Cortex of kidney (tissue), 1 donor: ENCODE results near the gene MLH1.
"Not testable (repeated sequence)": the region's sequence is repeated elsewhere in the genome, so short reads cannot be mapped to it uniquely, and the experiment has no call there.

Source experiments
- DNase-seq: peaks from one replicate; lab custom pipeline; 2025; lab: John Stamatoyannopoulos, UW

The MLH1 gene

DNA sequence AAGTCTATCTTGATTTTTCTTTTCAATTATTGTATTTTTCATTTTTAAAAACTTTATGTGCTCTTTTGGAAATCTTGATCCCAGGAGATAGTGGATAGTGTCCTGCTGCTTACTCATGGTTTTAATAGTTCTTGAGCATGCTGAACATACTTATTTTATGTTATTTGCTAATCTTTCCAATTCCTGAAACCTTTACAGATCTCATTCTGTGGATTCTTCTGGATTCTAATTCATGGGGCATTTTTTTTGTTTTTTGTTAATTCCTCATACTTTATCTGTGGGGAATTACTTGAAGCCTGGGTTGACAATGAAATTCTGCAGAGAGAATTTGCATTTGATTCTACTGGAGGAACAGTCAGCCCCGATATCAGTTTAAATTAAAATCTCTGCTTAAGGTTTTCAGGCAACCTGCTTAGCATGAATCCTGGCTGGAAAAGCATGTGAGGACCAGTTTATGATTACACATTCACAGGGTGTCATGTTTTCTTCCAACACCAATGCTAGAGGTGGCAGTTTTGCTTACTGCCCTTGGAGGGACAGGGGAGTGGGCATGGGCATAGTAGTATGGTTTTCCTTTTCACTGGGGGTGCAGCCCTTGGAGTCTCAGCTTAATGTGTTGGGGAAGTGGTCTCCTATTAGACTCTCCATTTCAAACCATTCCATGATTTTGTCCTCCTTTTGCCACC is 46.0 kb downstream of the MLH1 start:
- no peak for DNase-seq

DNA sequence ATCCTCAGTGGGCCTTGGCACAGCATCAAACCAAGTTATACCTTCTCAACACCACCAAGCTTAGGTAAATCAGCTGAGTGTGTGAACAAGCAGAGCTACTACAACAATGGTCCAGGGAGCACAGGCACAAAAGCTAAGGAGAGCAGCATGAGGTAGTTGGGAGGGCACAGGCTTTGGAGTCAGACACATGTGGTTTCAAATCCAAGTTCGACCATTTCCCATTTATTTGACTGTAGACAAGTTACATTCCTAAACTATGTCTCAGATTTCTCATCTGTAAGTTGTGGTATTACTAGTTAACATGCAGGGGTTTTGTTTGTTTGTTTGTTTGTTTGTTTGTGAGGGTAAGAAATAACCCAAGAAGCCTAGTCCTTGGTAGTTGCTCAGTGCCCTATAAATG is 46.9 kb downstream of the MLH1 start:
- no peak for DNase-seq

DNA sequence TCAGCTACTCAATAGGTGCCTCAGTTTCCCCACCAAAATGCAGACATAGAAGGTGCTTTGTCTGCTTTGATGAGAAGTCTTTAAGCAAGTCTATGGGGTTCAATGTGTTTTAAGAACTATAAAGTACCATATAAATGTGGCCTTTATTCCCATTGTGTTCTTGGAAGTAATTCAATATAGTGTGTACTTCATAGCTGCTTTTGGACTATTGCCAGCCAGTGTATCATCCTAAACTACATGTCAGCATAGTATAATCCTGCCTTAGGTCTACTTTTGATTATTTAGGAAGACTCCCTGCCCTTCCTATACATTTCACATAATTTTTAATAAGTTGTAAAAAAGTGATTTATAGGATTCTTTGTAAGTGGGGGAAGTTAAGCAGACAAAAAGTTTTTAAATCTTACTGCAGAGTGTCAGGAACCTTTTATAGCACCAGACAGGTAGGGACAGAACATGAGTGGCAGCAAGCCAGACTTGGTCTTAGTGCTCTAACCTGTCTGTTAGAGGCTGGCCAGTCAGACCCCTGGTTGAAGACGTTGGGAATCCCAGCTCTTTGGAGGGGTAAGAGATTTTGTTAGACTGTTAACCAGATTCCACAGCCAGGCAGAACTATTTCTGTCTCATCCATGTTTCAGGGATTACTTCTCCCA is 48.4 kb downstream of the MLH1 start:
- DNase-seq, result no peak

DNA sequence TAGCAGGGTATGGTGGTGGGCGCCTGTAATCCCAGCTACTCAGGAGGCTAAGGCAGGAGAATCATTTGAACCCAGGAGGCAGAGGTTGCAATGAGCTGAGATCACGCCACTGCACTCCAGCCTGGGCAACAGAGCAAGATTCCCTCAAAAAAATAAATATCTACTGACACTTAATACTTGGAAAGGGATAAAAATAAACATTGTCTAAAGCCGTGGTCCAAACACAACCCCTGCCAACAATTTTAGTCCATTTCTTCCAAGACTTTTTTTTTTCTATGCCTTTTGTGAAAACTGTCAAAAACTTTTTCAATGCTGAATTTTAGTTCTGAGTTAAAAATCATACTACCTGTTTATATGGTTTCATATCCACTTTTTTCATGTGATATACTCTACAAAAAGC is 49.4 kb downstream of the MLH1 start:
- DNase-seq, result not testable (repeated sequence)

DNA sequence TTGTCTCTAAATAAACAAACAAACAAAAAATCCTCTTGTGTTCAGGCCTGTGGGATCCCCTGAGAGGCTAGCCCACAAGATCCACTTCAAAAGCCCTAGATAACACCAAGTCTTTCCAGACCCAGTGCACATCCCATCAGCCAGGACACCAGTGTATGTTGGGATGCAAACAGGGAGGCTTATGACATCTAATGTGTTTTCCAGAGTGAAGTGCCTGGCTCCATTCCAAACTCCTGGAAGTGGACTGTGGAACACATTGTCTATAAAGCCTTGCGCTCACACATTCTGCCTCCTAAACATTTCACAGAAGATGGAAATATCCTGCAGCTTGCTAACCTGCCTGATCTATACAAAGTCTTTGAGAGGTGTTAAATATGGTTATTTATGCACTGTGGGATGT is 57.0 kb downstream of the MLH1 start:
- DNase-seq, result no peak

DNA sequence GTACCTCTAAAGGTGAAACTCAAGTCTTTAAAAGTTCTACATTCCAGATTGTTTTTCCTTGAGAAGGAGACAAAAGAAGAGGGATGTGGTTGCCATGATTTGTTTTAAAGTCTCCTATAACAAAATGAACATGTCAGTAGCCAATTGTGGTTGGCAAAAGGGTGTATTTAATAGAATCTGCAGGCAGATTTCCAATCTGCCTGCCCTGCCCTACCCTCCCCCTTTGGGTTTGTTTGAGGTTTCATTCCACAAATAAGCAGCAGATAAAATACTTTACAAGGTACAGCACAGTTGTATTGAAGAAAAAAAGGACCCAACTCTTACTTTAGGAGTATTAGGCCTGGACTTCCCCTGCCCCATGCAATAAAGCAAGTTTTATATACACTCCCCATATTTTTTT is 59.5 kb downstream of the MLH1 start:
- no peak for DNase-seq

DNA sequence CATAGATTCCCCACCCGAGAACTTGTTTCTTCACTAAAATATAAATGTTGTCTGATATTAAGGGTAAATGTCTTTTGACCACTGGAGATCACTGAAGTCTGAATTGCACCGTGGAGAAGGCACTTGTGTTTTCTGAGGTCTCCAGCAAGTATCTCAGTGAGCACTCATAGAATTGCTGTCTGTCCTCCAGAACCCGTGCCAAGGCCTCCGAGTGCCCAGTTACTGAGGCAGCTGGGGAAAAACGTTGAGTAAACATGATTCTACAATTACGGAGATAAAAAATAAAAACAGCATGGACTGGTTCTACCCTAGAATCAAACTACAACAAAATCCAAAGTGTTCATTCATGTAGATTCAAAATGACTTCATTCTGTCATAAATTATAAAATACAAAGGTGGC is 60.0 kb downstream of the MLH1 start:
- DNase-seq, result no peak

DNA sequence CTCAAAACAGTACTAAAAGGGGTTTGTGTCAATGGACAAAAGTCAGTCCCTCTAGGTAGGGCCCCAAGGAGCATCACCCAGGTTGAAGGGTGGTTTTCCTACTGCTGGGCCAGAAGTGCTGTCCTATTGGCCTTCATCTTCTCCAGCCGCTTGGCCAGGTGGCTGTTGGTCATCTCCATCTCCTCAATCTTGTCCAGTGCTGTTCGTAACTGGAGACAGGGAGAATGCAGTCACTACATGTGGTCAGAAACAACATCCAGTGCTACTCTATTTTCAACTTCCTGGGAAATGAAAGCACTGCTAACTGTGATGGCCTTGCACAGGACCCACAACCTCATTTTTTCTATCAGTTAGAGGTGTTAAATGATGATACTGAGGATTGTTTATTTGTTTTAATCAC is 60.4 kb downstream of the MLH1 start:
- no peak for DNase-seq

DNA sequence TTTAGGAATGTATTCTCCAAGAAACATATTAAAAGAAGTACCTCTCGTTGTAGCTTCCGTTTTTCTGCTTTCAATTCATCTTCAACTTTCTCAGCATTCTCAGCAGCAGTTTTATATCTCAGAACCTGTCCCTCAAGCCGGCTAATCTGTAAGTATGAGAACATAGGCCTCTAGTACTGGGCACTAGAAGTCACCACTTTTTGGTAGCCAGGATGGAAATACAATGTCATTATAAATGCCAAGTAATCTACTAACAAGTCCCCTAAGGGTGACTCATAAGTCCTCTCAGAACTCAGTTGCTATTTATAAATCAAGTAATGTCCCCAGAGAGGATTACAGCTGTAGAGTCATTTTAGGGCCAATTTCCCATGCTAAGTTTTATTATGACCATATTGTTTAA is 61.1 kb downstream of the MLH1 start:
- no peak for DNase-seq

DNA sequence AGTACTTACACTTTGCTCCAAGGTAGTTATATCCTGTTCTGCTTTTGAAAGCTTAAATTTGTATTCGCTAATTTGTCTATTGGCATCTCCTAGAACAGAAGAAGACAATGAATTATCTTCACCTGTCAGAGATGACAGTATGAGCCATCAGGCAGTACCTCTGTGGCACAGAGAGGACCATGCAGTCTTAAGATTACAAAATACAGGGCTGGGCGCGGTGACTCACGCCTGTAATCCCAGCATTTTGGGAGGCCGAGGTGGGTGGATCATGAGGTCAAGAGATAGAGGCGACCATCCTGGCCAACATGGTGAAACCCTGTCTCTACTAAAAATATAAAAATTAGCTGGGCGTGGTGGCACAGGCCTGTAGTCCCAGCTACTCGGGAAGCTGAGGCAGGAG is 61.8 kb downstream of the MLH1 start:
- not testable (repeated sequence) for DNase-seq

DNA sequence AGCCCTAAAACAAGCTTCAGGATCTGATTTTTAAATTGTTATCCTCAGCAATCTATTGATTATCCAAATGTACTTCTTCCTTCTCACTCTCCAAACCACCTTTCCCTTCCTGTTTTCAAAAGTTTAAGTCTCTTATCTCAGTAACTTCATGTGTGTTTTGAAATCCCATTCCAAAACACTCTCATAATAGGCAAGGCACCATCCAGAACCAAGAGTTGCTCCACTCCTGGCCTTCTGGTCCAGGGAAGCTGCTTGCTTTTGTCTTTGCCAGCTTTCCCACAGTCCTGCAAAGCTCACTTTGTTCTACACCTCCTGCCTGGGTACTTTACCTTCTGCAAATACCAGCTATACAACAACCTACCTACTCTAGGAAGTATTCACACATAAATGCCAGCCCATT is 63.5 kb downstream of the MLH1 start:
- DNase-seq, result no peak

DNA sequence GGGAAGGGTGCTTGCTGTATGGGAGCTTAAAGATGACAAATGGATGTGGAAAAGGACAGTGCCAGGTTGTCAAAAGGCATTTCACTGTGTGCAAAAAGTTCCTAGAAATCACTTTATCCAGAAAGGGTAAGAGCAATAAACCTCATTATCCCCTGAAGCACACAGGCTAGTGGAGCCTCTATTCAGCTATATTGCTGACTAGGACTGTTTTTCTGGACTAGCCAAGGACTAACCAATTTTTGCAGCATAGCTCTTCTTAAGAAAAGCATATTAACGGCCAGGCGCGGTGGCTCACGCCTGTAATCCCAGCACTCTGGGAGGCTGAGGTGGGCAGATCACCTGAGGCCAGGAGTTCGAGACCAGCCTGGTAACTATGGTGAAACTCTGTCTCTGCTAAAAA is 64.8 kb downstream of the MLH1 start:
- DNase-seq, result no peak

DNA sequence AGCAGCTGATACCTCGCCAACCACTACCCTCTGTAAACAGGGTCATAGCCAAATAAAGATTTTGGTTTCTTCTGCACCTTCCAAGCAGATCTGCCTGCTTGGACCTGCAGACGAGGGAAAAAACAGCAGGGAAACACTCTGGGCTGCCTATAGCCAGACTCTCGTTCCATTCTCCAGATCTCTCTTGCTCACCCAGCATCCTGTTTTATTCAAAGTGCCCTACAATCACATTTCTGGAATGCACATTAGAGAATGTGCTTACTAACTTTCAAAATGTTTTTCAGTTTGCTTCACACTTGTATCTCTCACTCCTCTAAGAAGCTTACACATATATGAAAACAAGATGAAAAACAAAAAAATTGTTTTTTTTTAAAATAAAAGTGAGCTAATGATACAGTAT is 71.4 kb downstream of the MLH1 start:
- no peak for DNase-seq

DNA sequence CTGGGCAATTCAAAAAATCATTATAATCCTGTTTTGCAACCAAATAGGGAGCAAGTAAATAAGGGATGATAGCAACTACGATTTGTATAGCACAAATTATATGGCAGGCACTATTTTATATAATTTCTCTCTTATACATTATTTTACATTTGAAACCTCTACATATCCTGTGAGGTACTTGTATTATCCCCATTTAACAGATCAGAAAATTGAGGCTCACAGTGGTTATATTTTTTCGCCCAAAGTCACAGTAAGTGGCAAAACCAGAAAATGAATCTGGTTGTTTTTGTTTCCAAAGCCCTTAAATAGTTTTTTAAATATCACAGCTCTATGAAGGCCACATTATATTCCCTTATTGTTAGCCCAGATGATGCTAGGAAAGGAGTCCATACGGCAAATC is 74.3 kb downstream of the MLH1 start:
- DNase-seq, result no peak

DNA sequence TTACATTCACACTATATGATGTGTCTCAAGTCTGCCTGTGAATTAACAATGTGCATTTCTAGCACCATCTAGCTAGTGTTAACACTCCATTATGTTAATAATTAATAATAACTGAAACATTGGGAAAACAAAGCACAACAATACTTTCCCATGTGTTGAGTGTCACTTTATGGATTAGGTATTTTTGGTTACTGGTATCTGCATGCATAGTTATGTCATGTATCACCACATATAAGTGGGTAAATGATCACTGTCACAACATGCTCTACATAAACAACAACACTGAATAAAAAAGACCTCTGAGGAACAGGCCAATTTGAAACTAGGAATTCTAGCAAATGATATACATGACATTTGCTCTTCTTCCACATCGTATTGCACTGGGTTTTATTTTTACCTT is 74.7 kb downstream of the MLH1 start:
- no peak for DNase-seq

DNA sequence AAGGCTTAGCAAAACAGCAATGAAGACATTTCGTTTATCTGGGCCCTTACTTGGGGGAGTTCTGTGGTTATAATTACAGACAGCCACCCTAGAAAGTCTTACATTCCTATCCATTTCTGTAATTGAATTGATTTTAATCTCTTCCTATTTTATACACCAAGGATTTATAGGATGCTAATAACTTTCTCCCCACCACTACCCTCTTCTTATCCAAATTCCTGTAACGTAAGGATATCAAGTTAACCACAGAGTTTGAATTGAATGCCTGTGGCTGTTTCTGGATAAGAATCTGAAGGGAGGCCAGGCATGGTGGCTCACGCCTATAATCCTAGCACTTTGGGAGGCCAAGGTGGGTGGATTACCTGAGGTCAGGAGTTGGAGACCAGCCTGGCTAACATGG is 78.6 kb downstream of the MLH1 start:
- DNase-seq, result no peak

DNA sequence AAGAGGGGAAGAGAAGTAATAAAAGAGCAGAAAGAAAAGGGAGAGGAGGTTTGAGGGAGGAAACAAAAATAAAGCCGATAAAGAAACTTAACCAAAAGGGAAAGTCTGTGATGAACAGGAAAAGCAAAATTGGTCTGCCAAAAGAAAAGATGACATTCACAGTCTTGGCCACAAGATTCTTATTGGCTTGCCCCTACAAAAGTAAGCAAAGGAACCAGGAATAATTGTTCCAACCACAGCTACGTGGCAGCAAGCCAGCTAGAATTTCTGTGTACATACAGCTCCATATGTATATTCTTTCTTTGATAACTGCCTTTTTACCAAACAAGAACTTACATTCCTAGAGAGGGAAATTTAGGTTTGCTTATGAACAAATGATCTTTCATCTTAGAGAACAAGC is 79.6 kb downstream of the MLH1 start:
- no peak for DNase-seq

DNA sequence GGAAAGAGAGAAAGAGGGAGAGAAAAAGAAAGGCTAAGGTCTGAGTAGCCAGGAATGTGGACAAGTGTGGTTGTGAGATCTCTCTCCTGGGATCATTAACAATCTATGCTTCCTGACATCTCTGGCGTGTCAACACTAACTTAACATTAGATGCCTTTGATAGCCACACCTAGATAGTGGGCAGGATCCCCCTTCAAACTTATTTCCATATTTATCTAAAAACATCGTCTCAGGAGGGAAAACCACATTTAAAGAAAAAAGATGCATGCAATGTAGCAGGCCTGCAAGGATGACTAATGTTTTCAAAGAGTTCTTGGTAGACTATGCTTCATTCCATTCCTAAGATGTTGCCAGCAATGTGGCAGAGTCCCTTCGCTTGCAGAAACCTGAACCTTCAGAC is 80.9 kb downstream of the MLH1 start:
- no peak for DNase-seq

DNA sequence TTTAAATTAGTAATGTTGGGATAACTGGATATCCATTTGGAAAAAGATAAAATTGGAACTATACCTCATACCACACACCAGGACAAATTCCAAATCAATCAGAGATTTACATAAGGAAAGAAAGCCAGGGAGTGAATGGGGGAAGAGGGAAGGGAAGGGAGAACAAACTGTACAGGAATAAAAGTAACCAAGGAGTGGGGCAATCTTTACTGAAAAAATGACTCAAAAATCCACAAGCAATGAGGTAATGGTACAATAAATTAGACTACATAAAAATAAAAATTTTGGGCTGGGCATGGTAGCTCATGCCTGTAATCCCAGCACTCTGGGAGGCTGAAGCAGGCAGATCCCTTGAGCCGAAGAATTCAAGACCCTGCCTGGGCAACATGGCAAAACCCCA is 82.6 kb downstream of the MLH1 start:
- no peak for DNase-seq

DNA sequence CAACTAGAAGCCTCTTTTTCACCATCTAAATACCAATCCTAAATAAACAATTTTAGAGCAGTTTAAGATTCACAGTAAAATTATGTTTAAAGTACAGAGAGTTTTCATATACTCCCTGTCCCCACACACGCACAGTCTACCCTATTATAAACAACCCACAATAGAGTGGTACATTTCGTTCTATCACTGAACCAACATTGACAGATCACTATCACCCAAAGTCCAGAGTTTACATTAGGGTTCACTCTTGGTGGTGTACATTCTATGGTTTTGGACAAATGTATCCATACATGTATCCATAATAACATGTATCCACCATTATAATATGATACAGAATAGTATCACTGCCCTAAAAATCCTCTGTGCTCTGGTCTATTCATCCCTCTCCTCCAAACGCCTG is 89.0 kb downstream of the MLH1 start:
- no peak for DNase-seq

DNA sequence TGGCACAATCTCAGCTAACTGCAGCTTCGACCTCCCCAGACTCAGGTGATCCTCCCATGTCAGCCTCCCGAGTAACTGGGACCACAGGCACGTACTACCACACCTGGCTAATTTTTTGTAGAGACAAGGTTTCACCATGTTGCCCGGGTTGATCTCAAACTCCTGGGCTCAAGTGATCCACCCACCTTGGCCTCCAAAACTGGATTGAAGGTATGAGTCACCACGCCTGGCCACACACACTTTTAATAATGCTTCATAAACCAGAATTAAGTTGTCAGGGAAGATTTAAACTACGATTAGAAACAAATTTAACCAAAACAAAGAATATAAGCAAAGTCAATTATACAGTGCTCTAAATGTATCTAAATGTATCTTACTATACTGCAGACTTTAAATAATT is 93.6 kb downstream of the MLH1 start:
- DNase-seq, result no peak

DNA sequence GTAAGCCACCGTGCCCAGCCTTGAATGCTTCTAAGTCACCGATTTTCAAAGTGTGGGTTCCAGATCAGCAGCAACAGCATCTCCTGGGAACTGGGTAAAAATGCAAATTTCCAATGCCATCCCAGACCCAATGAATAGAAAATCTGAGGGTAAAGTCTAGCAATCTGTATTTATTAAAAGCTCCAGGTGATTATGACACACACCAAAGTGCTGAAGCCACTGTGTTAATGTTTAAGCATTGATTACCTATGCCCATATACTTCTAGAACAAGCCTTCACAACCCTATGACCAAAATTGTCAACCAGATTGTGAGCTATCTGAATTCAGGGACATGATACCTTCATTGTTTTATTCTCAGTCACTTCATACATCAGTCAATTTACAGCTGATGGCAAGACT is 94.6 kb downstream of the MLH1 start:
- no peak for DNase-seq

DNA sequence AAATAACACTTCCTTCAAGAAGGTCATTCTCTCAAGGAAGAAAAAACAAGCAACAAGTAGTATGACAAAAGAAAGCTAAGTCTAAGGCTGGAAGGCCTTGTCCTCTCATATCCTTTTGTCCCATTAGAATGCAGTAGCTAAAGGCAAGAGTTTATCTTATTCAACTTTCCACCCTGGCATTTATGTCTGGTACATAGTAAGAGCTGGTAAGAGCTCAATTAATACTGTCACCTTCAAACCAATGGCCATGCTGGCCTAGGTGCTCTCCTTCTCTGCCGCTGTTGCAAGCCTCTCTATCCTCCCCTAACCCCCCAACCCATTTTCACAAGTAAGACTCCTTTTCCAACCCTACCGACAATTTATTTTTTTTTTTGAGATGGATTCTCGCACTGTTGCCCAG is 99.2 kb downstream of the MLH1 start:
- no peak for DNase-seq

DNA sequence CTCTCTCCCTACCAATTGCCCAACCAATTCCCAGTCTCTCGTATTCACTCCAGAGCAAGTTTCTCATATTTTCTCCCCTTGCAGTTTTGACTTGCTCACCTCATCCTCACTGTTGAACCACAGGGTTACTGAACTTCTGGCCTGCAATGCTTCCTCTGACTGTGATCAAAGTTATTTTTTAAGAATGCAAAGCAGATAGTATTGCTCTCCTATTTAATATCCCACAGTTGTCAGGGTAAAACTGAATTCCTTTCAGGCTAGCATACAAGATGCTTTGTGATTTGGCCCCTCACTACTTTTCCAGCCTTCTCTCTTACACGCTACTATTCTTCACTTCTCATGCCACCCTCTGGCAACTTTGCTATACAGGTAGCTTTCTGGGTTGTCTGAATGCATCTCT is 100.2 kb downstream of the MLH1 start:
- no peak for DNase-seq
